ENCODE data around the gene RTN4IP1. TPM values are rescaled to one million over a fixed set of nuclear protein-coding genes. Genes with fewer than 3 reads are reported as not detected.

Gene RTN4IP1
- total RNA-seq, 4 donors from 2014 or later: 1.6 to 11.1 (median 6.0) TPM

GRCh38 chr6:106670236-106670635 is 40.9 kb upstream of the RTN4IP1 start:
- DNase-seq: no peak
- TF ChIP-seq CTCF (IDR thresholded peaks at IDR 0.05): no peak
- TF ChIP-seq POLR2A (IDR thresholded peaks at IDR 0.05): no peak
- intact Hi-C loops (cut with DNase I): no loop called here
- Histone ChIP-seq H3K36me3 (peaks cover 0 to 16% (median 0%) of the 10 kb centered on the region in 3 donors), H3K27me3 (no peaks in the 10 kb centered on the region), H3K9me3 (no peaks in the 10 kb centered on the region), H3K27ac (no peak overlapping the region), H3K4me1 (no peaks in the 10 kb centered on the region), H3K4me3 (no peak overlapping the region)
- 87 to 91% methylated on average over 6 of the region's 6 CpGs for WGBS, 2 donors

- no peak overlapping the region for H3K27ac ChIP-seq
- H3K4me3 ChIP-seq: no peak overlapping the region
- DNase-seq: no peak
- no peaks in the 10 kb centered on the region for H3K27me3 ChIP-seq
- peaks cover 0 to 48% (median 0%) of the 10 kb centered on the region in 3 donors for H3K36me3 ChIP-seq
- intact Hi-C loops (cut with DNase I): no loop called here
- WGBS, 2 donors: 88 to 100% methylated on average over 4 of the region's 4 CpGs
- TF ChIP-seq POLR2A (IDR thresholded peaks at IDR 0.05) (no peak), CTCF (IDR thresholded peaks at IDR 0.05) (no peak)
- no peaks in the 10 kb centered on the region for H3K9me3 ChIP-seq
- peaks cover 0 to 4% (median 0%) of the 10 kb centered on the region in 3 donors for H3K4me1 ChIP-seq
Observed at GRCh38 chr6:106667022-106667402, 37.7 kb upstream of the RTN4IP1 start.

- H3K27me3 ChIP-seq: no peaks in the 10 kb centered on the region
- H3K4me3 ChIP-seq: no peak overlapping the region
- 81 to 84% methylated on average over 6 of the region's 6 CpGs for WGBS, 2 donors
- intact Hi-C loops (cut with DNase I): no loop called here
- DNase-seq: no peak
- no peak overlapping the region for H3K27ac ChIP-seq
- TF ChIP-seq CTCF (IDR thresholded peaks at IDR 0.05) (no peak), POLR2A (IDR thresholded peaks at IDR 0.05) (no peak)
- no peaks in the 10 kb centered on the region for H3K9me3 ChIP-seq
- H3K4me1 ChIP-seq: peaks cover 0 to 6% (median 0%) of the 10 kb centered on the region in 3 donors
- H3K36me3 ChIP-seq: peaks cover 0 to 48% (median 0%) of the 10 kb centered on the region in 3 donors
Observed at GRCh38 chr6:106666282-106667021, 37.2 kb upstream of the RTN4IP1 start.

GRCh38 chr6:106662458-106662857 is 33.2 kb upstream of the RTN4IP1 start:
- Histone ChIP-seq H3K27me3 (no peaks in the 10 kb centered on the region), H3K36me3 (peaks cover 0 to 86% (median 4%) of the 10 kb centered on the region in 3 donors), H3K27ac (no peak overlapping the region), H3K4me1 (peaks cover 0 to 6% (median 0%) of the 10 kb centered on the region in 3 donors), H3K9me3 (peaks cover 4 to 20% (median 13%) of the 10 kb centered on the region in 3 donors), H3K4me3 (no peak overlapping the region)
- 86 to 88% methylated on average over 2 of the region's 2 CpGs for WGBS, 2 donors
- no peak for DNase-seq
- intact Hi-C loops (cut with DNase I): no loop called here
- TF ChIP-seq CTCF (IDR thresholded peaks at IDR 0.05) (no peak), POLR2A (IDR thresholded peaks at IDR 0.05) (no peak)

- TF ChIP-seq POLR2A (IDR thresholded peaks at IDR 0.05): no peak
- TF ChIP-seq CTCF (IDR thresholded peaks at IDR 0.05): no peak
- peaks cover 4 to 21% (median 13%) of the 10 kb centered on the region in 3 donors for H3K9me3 ChIP-seq
- no peaks in the 10 kb centered on the region for H3K27me3 ChIP-seq
- peaks cover 0 to 6% (median 0%) of the 10 kb centered on the region in 3 donors for H3K4me1 ChIP-seq
- 85 to 90% methylated on average over 2 of the region's 2 CpGs for WGBS, 2 donors
- H3K36me3 ChIP-seq: peaks cover 5 to 93% (median 8%) of the 10 kb centered on the region in 3 donors
- no peak overlapping the region for H3K27ac ChIP-seq
- DNase-seq: no peak
- no peak overlapping the region for H3K4me3 ChIP-seq
- intact Hi-C loops (cut with DNase I): no loop called here
Observed at GRCh38 chr6:106659859-106660258, 30.6 kb upstream of the RTN4IP1 start.
